ENCODE data around the gene AFAP1L1. TPM values are rescaled to one million over a fixed set of nuclear protein-coding genes. Genes with fewer than 3 reads are reported as not detected.

The AFAP1L1 gene
- total and polyA plus RNA-seq, 9 of the 15 experiments (the other 6 are each of a cell fraction or from before 2014, with no cell fraction given) = 0.01 to 0.12 (median 0.03) TPM; not detected in 4

DNA sequence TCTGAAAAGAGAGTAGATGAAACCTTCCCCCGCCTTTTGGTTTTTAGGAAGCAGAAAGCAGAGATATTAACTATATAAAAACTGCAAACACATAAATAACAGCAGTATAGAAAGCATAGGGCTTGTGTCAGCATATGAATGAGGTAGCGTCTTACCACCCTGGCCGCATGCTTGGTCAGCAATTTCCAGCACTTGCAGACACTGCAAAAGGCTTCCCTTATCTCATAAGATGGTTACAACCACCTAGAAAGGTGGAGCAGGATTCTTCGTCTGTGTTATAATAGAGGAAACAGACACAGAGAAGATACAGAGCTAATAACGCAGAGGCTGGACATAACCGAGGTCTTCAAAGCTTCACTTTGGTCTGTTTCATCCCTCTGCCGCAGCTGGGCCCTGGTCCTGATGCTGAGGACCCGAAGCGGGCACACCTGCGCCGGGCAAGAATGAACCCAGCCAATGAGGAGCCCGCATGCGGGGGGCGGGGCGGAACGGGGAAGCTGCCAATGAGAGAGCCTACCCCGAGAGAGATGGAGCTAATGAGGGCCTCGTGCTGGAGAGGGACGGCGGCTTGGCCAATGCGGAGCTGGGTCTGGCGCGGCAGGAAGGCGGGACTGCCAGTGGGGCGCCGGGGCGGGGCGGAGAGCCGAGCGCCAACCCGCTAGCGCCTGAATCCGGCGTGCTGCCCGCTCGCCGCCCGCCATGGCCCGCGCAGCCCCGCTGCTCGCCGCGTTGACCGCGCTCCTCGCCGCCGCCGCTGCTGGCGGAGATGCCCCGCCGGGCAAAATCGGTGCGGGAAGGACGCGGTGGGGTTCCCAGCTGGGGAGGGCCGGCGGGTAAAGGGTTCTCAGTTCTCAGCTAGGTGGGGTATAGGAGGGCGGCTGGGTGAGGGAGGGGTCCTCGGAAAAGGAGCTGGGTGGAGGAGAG is 86.0 kb downstream of the AFAP1L1 start, which contains the start of gene PCYOX1L (continued):
- TF ChIP-seq CEBPG (CRISPR knock-in tag; IDR thresholded peaks at IDR 0.05) (peak; percentile 68; the same call in 1 of the 2 replicates), CEBPG (tag; conservative IDR thresholded peaks at IDR 0.05 in 1 of 2, IDR thresholded peaks at IDR 0.05 in 1 of 2) (no peak), TBP (optimal IDR thresholded peaks at IDR 0.05; ENCODE audit: low read depth, low read length) (peak; percentile 61), MCM2 (IDR thresholded peaks at IDR 0.05; ENCODE audit: low read depth) (no peak), ZNF165 (CRISPR knock-in tag; IDR thresholded peaks at IDR 0.05; ENCODE audit: borderline replicate concordance) (no peak), GTF2A2 (tag; IDR thresholded peaks at IDR 0.05) (no peak), ARHGAP35 (IDR thresholded peaks at IDR 0.05; ENCODE audit: partially characterized antibody) (no peak), NFE2L1 (tag; IDR thresholded peaks at IDR 0.05; ENCODE audit: borderline replicate concordance, low read depth) (no peak), POU5F1 (IDR thresholded peaks at IDR 0.05; ENCODE audit: borderline replicate concordance, low read depth, low read length, partially characterized antibody) (no peak), MTF1 (CRISPR knock-in tag; IDR thresholded peaks at IDR 0.05; ENCODE audit: borderline replicate concordance) (no peak), SMARCA5 (IDR thresholded peaks at IDR 0.05) (no peak), TEAD2 (tag; IDR thresholded peaks at IDR 0.05) (no peak), BACH1 (tag; IDR thresholded peaks at IDR 0.05) (no peak), ZNF124 (CRISPR knock-in tag; IDR thresholded peaks at IDR 0.05) (no peak), E2F8 (IDR thresholded peaks at IDR 0.05; ENCODE audit: low read depth, partially characterized antibody) (no peak), DIDO1 (tag; IDR thresholded peaks at IDR 0.05; ENCODE audit: low read depth) (peak; percentile 59; the same call in 1 of the 2 replicates), CBX1 (IDR thresholded peaks at IDR 0.05; ENCODE audit: low read depth) (no peak; the same call in 1 of the 2 replicates), ZNF23 (CRISPR knock-in tag; IDR thresholded peaks at IDR 0.05) (no peak), MAFG (tag; conservative IDR thresholded peaks at IDR 0.05) (peak; percentile 98)
- TF ChIP-seq, protein P1, sequence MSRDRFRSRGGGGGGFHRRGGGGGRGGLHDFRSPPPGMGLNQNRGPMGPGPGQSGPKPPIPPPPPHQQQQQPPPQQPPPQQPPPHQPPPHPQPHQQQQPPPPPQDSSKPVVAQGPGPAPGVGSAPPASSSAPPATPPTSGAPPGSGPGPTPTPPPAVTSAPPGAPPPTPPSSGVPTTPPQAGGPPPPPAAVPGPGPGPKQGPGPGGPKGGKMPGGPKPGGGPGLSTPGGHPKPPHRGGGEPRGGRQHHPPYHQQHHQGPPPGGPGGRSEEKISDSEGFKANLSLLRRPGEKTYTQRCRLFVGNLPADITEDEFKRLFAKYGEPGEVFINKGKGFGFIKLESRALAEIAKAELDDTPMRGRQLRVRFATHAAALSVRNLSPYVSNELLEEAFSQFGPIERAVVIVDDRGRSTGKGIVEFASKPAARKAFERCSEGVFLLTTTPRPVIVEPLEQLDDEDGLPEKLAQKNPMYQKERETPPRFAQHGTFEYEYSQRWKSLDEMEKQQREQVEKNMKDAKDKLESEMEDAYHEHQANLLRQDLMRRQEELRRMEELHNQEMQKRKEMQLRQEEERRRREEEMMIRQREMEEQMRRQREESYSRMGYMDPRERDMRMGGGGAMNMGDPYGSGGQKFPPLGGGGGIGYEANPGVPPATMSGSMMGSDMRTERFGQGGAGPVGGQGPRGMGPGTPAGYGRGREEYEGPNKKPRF (IDR thresholded peaks at IDR 0.05; ENCODE audit: low read depth, low read length) = no peak
- TF ChIP-seq, protein P2, sequence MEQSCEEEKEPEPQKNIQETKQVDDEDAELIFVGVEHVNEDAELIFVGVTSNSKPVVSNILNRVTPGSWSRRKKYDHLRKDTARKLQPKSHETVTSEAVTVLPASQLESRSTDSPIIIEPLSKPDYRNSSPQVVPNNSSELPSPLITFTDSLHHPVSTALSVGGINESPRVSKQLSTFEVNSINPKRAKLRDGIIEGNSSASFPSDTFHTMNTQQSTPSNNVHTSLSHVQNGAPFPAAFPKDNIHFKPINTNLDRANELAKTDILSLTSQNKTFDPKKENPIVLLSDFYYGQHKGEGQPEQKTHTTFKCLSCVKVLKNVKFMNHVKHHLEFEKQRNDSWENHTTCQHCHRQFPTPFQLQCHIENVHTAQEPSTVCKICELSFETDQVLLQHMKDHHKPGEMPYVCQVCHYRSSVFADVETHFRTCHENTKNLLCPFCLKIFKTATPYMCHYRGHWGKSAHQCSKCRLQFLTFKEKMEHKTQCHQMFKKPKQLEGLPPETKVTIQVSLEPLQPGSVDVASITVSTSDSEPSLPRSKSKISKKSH (CRISPR knock-in tag; IDR thresholded peaks at IDR 0.05) = no peak

Data from K562 (cell line).